ENCODE measurements around the gene POMC. TPM values are rescaled to one million over a fixed set of nuclear protein-coding genes. Genes with fewer than 3 reads are reported as not detected.

POMC gene
- 1.6 and 2.5 TPM in 2 replicates for total RNA-seq (2021)
- long read RNA-seq, transcript POMC-203 (3 exons, 959 nt) = major isoform, 10 of 12 reads
- long read RNA-seq, partial matches to known transcripts = 0 of 12 reads
- long read RNA-seq, other reads (novel, unspliced or antisense) = 0 of 12 reads

- H2AFZ ChIP-seq (ENCODE audit: low read length) = no peak within 1 kb of the TSS
- no peak within 1 kb of the TSS for H3K27ac Mint-ChIP-seq
- H4K20me1 ChIP-seq (ENCODE audit: control insufficient read depth, insufficient read depth, insufficient read length) = no peaks in the 10 kb centered on the region
- no peaks in the 10 kb centered on the region for H3K4me1 ChIP-seq (ENCODE audit: insufficient read depth, low read length)
- H4K5ac ChIP-seq (ENCODE audit: insufficient read length, low read depth, low read length) = no peak within 1 kb of the TSS
- H3K23me2 ChIP-seq (ENCODE audit: insufficient read length, low read depth, low read length, poor library complexity, severe bottlenecking) = no peaks in the 10 kb centered on the region
- no peaks in the 10 kb centered on the region for H3K36me3 Mint-ChIP-seq (ENCODE audit: insufficient read depth in 1 of 3, low read depth in 3 of 3)
- no peak within 1 kb of the TSS for H3K23ac ChIP-seq (ENCODE audit: insufficient read length, low read depth, low read length)
- peaks cover 27% of the 10 kb centered on the region; the same call in 1 of the 2 replicates for H3K27me3 ChIP-seq (ENCODE audit: insufficient read depth, low read length)
- H3K4me1 Mint-ChIP-seq = peaks cover 12 to 17% of the 10 kb centered on the region in 2 experiments
- peaks cover 82% of the 10 kb centered on the region for H3K27me3 Mint-ChIP-seq (ENCODE audit: low read depth)
- H4K91ac ChIP-seq (ENCODE audit: insufficient read length, low read depth, low read length) = no peak within 1 kb of the TSS
- H2BK20ac ChIP-seq (ENCODE audit: low read depth, low read length, poor library complexity, severe bottlenecking) = no peak within 1 kb of the TSS
- H3K14ac ChIP-seq (ENCODE audit: insufficient read depth, low read length) = peak within 1 kb of the TSS; percentile 17; the same call in 1 of the 2 replicates
- no peak within 1 kb of the TSS for H2BK120ac ChIP-seq (ENCODE audit: low read depth, low read length, poor library complexity, severe bottlenecking)
- WGBS (ENCODE audit: extremely low coverage, insufficient read length, low lambda C conversion rate) = no CpG with 5 or more reads among the region's 75 CpGs
- peak; percentile 24; the same call in 1 of the 3 replicates for TF ChIP-seq CTCF (conservative IDR thresholded peaks at IDR 0.05)
- no peak within 1 kb of the TSS for H3K4ac ChIP-seq (ENCODE audit: low read depth, low read length)
- H2AK5ac ChIP-seq (ENCODE audit: insufficient read length, low read length) = no peak within 1 kb of the TSS
- H2BK12ac ChIP-seq (ENCODE audit: insufficient read length, low read depth, low read length) = no peak within 1 kb of the TSS
- no peaks in the 10 kb centered on the region for H3K9me3 ChIP-seq (ENCODE audit: control insufficient read depth, low read depth, low read length)
- no peaks in the 10 kb centered on the region for H3K79me1 ChIP-seq (ENCODE audit: insufficient read depth, low read depth, low read length, poor library complexity, severe bottlenecking)
- no peaks in the 10 kb centered on the region for H3K79me2 ChIP-seq (ENCODE audit: insufficient read depth, low read length)
- no peak within 1 kb of the TSS for H3T11ph ChIP-seq (ENCODE audit: low read length)
- H3K56ac ChIP-seq (ENCODE audit: insufficient read length, low read depth, low read length) = no peak within 1 kb of the TSS
- H3K18ac ChIP-seq (ENCODE audit: insufficient read length, low read depth, low read length) = no peak within 1 kb of the TSS
- H3K9ac ChIP-seq (ENCODE audit: extremely low read depth, insufficient read length, low read length) = no peak within 1 kb of the TSS
- H2BK15ac ChIP-seq (ENCODE audit: low read depth, low read length) = no peak within 1 kb of the TSS
- DNase-seq = peak; percentile 68
- no peak within 1 kb of the TSS for H4K8ac ChIP-seq (replicated peaks; ENCODE audit: insufficient read length, low read depth, low read length)
- peak within 1 kb of the TSS; percentile 56 for H3K4me2 ChIP-seq (ENCODE audit: insufficient read depth, insufficient read length, low read length)
- peak within 1 kb of the TSS; percentile 62 to 79 for H3K4me3 Mint-ChIP-seq
- no peak within 1 kb of the TSS for H3K27ac ChIP-seq (ENCODE audit: insufficient read length, low read depth, low read length)
- no peaks in the 10 kb centered on the region; a peak in 1 of 5 replicates for H3K9me3 Mint-ChIP-seq
- H2BK5ac ChIP-seq (ENCODE audit: insufficient read length, low read length) = no peak within 1 kb of the TSS
These were observed at the start of gene POMC for GRCh38 chr2:25168256-25169072. Gene POMC (minus strand): TSS chr2:25168580. CDS start chr2:25164772, 3,808 bp downstream.
